Activated T-cell treated with anti-CD3 and anti-CD28 coated beads, Interleukin-2, amount 50 U/mL, for 1 hour (primary cell): ENCODE measurements around the gene KRT5.

Experiments used
- DNase-seq: peaks from one replicate; pipeline ENCODE4 v3.0.0-alpha.2; 2020

KRT5 gene

DNA sequence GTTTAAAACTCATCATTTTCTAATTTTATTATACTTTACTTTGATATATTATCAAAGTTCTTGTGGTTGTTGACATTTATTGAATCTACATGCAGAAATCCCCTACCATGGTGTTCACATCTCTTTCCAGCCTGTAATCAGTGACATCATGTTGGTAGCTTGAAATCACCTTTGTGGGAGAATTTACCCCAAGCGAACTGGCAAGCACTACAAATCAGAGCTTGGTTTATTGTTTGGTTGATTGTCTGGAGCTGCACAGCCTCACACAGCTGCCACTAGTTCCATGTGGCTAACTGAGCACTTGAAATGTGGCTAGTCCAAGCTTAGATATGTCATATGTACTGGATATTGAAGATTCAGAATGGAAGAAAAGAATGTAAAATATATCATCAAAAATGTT lies 15.4 kb upstream of the KRT5 start:
- DNase-seq: no peak

DNA sequence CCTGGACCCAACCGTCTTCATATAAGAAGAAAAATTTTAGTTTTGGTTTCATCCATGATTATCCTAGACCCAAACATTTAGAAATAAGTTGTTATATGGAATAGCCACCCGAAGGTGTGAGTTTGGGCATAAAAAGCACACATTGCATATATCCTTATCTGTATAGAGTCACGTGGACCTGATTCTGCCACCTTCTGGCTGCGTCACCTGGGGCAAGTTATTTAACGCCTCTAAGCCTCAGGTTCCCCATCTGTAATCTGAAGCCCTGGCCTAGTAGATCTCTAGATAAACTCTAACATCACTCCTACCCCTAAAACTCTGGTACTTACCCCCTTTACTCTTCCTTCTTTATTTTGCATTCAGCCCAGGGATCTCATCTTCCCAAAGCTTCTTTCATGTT lies 14.3 kb upstream of the KRT5 start:
- no peak for DNase-seq

DNA sequence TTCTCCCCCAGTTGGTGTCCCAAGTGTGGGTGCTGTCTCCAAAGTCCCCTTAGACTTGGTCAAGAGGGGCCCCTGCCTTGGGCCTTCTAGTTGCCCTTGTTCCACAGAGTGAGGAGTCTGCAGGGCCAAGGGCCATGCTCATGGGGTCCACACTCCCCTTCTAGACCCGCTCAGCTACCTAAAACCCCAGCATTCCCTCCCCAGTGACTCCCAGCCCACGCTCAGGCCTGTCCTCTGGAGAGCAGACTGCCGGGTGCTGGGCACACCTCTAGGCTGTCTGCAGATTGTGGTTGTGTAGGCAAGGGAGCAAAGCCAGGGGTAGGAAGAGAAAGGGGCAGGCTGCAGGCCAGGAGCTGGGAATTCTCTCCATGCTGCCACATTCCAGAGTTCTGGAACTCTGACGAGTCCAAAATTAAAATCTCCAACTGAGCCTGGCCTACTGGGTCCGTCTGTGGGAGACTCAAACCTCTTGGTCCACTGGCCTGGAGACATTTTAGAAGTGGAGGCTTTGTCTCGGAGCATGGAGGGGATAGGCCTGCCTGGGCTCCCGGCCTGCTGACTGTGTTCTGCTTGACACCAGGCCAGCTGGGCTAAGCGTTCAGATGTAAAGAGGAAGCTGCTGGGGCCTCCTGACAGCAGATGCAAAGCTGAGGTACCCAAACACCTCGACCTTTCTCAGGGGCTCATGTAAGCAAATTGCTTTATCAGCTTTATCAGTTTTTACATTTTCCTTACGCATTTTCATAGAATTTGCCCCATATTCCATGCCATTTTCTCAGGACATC lies 13.7 kb upstream of the KRT5 start:
- no peak for DNase-seq

DNA sequence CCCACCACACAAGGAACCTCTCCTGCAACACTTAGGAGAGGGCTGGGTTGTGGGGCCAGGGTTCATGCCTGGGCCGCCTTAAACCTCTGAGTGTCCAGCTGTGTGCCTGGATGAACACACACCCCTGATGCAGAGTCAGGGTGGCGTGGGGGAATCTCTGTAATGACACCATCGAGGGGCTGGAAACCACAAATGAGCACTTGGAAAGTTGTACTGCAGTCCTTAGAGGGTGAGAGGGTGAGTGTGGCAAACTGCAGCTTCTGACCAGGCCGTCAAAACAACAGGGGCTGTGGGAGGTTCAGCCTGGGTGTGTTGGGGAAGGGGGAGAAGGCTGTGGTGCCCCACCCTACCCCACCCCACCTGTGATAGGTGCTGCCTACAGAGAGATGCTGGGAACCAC lies 12.4 kb upstream of the KRT5 start:
- DNase-seq: no peak

DNA sequence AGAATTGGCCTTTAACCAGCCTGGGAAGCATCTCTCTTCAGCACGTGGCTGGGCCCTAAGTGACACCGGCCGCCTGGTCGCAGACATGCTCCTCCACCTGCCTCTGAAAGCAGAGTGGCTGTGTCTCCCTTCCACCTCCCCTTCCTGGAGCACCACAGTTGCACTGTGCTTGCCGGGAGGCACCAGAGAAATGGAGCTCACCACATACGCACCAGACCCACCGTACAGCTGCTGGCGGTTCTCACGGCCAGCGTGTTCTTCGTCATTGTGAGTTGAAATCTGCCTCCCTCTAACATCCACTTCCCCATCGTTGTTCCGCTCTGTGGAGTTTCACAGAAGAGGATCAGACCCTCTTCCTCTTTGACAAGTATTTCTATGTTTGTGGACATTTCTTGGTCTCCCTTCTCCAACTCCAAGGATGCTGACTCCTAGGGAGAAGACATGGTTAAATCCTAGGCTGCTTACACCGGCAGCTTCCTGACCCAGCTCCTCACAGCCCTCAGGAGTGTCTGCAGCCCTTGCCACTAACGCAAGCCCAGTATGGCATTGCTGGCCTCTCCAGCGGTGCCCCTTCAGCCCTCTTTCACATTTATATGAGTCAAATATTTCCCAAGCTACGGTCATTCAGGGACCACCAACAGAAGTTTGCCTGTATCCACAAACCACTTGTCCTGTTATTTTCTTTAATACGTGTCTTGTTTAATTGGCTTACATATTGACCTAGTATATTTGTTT lies 11.5 kb upstream of the KRT5 start:
- DNase-seq: no peak

DNA sequence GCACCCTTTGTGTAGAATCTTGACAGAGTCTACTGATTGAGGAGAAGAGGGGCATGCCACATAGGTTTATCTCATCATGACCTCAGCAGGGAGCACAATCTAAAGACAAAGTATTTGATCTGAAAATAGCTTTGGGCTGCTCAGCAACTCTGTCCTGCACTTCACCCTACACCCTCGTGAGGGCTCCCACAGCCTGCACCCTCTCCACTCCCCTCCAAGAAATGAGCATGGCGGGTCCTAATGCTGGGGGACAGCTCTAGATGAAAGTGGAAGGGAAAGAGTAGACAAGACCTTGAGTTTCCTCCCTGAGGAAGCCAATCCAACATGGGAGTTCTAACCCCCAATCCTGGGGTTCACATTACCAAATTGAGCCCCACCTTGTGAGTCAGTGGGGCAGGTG lies 10.7 kb upstream of the KRT5 start:
- DNase-seq: no peak

DNA sequence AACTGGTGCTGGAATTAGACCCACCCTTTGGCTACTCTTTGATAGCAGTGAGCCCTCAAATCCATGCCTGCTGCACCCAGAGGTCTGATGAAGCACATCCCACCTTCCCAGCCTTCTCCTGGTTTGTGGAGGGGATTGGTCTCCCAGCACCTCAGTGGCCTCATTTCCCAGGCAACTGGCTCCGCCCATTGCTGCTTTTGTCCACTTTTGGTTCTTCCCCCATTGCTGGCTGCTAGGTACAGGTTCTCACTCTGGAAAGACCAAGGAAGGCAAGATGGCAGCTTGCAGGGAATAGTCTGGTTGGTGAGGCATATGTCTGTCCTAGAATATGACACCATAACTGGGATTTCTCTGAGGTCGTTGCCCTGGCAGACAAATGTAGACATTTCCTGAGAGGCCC lies 10.2 kb upstream of the KRT5 start:
- no peak for DNase-seq

DNA sequence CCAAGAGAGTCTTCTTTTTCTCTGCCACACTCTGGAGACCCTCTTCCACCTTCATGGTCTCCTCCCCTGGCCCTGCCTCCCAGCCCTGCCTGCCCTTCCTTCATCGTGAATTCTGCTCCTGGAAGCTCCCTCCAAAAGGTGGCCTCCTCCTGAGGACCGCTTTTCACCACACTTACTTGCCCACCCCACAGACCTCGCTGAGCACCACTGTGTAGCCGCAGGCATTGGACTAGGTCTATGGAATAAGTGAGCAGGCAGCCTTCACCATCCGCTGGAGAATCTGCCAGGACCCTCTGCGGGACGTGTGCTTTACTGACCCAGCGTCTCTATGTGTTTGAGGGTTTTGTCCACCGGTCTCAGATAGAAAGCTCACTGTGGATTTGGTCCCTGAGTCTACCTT lies 9.7 kb upstream of the KRT5 start:
- DNase-seq: no peak

DNA sequence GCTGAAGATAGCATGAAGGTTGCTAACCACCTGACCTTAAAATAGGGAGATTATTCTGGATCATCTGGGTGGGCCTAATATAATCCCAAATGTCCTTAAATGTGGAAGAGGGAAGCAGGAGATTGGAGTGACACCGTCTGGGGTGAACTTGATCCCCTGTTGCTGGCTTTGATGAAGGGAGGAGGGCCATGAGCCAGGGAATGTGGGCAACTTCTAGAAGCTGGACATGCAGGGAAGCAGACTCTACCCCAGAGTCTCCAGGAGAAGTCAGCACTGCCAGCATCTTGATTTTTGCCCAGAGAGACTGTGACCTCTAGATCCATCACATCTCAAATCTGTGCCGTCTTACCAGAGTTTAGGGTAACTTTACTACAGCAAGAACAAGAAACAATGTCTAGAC lies 9.2 kb upstream of the KRT5 start:
- DNase-seq: no peak

DNA sequence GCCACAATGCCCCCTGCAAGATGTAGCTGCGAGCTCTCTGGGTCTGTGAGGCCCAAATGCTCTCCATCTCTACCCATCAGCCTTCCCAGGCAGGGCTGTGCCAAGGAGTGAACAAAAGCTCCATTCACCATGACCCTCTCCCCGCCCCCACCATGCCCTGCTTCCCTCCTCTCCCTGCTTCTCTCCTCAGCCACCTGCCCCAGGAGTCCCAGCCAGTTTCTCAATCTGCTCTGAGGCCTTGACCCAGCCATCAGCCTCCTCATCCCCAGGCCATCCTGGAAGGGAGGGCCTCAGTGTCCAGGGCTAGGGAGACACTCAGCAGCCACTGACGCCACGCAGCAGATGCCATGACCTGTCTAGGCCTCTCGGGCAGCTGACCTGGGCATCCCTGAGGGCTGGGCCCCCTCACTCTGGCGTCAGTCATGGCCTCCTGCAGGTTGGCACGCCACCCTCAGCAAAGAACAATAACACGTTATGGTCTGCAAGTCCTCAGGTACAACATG lies 8.5 kb upstream of the KRT5 start:
- DNase-seq: no peak

DNA sequence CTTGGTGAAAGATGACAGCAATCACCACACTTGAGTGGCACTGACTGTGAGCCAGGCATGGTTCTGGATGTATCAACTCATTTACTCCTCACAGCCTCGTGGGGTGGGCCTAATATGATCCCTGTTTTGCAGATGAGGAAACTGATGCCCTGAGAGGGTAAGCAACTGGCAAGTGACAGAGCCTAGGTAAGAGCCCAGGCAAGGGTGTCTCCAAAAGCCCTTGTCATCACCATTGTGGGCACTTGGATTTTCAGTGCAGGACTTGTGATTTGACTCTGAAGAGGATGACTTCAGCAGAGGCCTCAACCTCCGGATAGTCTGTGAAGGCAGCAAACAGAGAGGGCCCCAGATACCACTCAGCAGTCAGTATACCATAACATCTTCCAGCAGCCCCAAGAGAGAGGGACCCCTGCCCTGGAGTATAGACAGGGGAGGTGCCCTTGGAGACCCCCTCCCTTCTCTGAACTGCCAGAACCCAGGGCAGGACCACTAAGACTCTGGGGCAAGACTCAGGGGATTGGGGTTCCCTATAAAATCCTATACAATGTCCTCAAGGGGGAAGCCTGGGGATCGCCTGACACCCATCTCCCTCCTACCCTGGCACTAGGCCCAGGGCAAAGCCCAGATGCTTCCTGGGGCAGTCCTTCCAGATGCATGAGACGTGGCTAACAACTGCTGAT lies 7.1 kb upstream of the KRT5 start:
- no peak for DNase-seq

DNA sequence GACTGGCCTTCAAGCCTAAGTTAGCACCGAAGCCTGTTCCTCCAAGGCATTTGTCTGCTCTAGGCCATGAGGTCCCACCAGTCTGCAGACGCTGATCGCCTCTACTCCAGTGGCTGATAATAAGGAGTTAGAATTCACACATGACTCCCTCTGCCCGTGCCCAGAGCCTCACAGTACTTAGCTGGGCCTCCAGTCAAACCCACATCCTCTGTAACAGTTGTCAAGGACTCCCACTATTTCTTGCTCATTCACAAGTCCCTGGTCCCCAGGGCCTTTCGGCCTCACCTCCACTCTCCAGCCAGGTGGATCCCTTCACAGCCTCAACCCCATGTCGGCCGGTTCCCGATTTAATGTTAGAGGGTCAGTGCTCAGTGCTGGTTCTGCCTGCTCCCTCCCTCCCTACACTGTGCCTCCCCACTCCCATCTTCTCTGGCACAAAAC lies 6.3 kb upstream of the KRT5 start:
- no peak for DNase-seq

DNA sequence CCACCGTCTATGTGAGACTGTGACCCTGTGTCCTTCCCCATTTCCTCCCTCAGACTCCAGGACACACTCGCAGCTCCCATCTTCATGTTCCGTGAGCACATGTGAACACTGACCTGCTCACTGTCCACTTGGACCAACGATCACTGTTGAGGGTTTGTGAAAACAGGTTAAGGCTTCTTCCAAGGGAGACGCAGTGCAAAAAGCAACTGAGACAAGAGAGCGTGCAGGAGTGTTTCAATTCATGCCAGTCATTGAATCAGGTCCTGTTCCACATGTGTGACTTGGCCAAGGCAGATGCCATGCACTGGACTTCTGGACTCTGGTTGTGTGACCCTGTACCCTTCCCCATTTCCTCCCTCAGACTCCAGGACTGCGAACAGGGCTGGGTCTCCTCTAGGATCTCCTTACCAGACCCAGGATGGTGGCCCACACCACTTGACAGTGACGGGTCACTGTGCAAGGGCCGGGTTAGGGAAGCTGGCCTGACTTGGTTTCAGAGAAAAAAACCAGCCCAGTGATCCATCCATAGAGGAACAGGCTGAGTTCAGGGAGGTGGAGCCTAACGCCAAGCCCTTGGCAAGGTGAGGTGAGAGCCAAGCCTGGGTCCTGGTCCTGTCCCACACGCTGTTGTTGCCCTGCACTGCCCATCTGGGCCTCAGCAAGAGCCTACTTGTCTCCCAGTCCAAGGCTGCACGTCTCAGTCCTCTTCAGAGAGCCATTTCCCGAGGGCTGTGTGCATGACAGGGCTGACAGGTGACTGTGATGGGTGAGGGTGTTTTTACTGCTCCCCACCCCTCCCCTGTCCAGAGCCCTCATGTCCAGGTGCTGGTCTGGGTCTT lies 5.7 kb upstream of the KRT5 start:
- DNase-seq: no peak

DNA sequence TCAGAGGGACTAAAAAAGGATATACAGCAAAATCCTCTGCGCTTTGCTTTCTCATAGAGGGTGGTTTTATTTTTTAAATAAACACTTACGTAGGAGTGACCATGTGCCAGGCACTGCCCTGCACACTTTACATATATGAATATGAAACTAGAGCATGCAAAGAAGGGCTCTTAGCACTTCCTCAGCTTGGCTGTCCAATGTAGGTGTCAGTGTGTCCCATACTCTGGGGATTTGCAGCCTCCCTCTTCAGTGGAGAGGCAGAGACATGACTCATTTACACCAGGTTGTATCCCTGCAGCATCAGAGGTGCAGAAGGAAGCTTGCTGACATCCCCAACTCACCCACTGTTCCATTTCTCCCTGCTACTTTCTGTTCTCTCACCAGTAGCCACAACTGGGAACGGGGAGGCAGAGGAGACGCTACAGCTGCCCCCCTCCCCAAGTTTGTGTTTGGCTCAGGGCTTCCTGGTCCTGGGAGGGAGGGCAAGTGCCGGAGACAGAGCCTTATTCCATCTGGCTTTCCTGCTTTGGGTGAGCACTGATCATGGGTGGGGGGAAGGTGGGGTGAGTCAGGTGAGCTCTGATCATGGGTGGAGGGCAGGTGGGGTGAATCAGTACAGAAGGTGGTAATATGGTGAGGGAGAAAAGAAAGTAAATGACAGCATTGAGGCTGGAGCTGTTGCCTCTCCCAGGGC lies 4.9 kb upstream of the KRT5 start:
- DNase-seq: no peak

DNA sequence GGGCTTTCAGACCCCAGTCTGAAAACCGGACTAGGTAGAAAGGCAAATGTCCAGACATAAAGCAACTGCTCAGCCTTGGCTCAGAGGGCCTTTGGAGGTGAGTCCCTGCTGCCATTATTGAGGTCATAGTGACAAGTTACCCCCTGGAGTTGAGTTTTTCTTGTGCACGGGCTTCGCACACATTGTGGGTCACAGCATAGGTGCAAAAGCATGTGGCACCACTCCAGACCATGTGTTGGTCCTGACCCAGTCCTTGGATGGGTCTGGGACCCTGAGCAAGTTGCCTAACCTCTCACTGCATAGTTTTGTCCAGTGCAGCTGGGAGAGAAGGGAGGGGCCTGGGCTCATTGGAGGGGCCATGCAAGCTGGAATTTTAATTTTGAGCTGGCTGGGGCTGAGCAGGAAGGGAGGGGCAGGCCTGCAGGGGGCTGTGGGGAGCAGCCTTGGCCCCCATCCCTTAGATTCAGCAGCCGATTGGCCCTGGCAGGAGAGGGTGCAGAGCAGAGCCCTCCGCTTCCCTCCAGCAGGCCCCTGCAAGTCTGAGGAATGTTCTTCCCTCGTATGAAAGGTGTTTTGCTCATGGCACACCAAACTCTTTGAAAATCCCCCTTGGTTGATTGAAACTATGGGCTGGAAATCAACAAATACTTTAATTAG lies 4.2 kb upstream of the KRT5 start:
- no peak for DNase-seq

DNA sequence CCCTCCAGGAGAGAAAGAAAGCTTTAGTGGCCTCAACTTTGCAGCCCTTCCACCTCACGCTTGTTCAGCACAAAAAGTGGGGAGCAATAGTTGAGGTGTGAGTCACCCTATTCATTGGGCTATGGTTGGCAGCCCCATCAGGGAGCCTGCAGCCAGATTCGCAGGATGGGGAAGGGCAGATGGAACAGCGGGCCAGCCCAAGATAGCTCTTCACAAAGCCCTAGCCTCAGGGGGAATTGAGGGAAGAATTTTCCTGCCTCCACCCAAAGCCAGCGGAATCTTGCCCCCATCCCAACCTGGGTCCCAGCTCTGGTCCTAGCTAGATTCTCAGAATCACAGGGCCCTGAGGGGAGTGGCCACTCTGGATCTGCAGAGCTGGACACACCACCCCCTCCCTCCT lies 3.6 kb upstream of the KRT5 start:
- DNase-seq: no peak

DNA sequence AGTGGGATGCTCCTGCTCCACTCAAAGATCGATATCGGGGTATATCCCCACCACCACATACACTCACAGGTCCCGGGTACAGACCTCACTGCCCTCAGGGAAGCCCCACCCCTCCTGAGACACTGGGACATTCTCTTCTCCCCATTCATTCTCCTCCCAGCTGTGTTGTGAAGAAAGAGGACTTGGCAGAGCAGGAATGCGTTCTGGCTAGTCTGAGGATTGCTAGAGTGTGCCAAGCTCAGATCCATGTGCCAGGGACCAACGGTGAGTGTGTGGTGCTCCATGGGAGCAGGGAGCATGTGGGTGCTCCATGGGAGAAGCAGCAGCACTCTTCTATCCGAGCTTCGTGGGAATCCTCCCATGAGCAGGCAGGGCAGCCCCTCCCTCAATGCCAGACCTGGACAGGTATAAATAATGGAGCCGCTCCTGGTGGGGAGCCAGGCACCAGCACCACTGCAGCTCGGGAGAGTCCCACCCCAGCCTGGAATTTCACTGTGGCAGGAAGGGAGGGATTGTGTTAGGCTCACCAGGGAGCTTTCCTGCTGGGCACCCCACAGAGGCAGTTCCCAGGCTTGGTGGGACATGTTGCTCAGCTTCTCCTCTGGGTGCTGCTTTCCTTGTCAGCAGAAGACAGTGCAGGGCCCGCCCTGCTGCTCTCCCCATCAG lies 2.3 kb upstream of the KRT5 start:
- DNase-seq: no peak

DNA sequence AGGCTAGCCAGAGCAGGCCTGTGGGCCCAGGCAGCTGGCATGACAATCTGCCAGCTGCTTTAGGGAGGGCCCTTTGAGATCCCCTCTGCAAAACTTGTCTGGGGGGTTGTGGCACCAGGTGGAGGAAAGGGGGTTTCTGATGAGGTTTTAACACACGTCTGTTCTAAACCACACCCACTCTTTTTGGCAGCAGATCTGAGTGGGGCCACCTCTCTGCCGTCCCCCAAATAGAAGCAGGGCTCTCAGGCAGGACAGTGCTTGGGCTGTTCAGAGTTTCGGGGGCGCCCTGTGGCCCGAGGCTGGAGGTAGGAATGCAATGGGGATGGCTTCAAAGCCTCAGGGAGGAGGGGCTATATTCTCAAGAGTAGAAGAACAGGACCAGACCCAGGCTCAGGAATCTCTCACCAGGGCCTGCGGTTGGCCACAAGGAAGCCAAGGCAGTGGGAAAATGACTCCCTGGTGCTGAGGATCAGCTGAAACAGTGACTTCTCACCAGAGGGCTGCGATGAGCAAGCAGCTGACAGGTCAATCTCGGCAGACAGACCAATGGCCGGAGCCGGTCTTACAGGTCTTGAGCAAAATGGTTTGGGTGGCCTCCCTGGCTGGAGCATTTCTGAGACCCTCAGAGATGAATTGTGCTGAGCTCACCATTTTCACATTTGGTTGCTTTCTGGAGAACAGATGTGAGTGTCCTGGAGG lies 1.5 kb upstream of the KRT5 start:
- DNase-seq: no peak

DNA sequence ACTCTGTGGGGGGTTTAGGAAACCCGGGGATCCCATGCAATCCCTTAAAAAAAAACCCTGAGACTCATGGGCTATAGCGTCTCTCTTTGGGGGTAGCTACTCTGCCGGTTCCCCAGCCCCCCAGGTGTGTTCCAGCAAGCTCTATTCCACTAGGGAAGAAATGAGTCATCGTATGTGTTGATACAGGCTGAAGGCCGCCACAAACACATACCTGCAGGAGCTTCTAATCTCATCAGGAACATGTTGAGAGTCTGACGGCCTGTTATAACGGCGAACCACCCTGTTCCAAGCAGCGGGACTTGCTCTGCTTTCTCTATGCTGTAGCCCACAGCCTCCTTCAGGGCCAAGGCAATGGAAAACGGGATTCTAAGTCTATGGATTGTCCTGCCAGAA lies 977 bp upstream of the KRT5 start:
- DNase-seq: no peak

DNA sequence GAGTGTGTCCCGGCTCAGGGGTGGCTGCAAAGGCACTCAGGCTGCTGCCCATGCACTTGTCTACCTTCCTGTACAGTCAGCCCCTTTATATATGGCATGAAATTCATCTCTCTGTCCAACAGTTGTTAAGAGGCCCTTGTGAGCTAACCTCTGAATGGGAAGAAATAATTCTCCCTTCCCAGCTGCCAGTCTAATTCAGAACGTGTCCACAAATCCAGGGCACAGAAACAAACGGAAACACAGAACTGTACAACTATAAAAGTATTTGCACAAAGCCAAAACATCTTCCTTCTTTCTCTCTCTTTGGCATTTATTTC lies 849 bp downstream of the KRT5 start:
- no peak for DNase-seq
